ENCODE measurements around the gene CDK2AP2.
"Not testable (repeated sequence)": the region's sequence is repeated elsewhere in the genome, so short reads cannot be mapped to it uniquely, and the experiment has no call there.

CDK2AP2 gene

DNA sequence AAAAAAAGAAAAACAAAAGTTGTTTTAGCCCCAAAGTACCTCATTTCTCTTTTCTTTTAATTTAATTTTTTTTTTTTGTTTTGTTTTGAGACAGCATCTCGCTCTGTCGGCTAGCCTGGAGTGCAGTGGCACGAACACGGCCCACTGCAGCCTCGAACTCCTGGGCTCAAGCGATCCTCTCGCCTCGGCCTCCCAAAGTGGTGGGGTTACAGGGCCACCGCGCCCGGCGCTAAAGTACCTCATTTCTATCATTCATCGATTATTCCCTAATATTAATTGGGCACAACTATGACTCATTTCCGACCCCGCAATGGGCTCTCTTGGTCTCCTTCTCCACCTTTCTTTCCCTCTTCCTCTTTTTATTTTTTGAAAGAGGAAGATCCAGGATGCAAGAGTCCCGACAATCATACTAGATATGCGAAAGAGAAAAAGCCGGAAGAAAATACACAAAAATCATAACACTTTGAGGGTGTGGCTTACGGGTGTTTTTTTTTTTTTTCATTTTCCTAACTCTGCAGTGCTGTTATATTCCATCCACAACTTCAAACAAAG is 25.6 kb downstream of the CDK2AP2 start:
- Histone ChIP-seq H3K79me2 (ENCODE audit: insufficient read depth, low read length) (peaks cover 36% of the 10 kb centered on the region), H3K36me3 (ENCODE audit: insufficient read depth, low read length) (no peaks in the 10 kb centered on the region; the same call in 1 of the 2 replicates), H3K4me2 (ENCODE audit: low read depth, low read length, poor library complexity, severe bottlenecking) (peak overlapping the region; percentile 96), H3F3A (ENCODE audit: low read depth) (no peaks in the 10 kb centered on the region), H2AFZ (ENCODE audit: low read length) (peak overlapping the region; percentile 88), H4K20me1 (ENCODE audit: insufficient read depth, low read length, poor library complexity, severe bottlenecking) (peaks cover 9% of the 10 kb centered on the region), H3K9me2 (replicated peaks; ENCODE audit: low read depth, low read length) (no peaks in the 10 kb centered on the region), H3K9ac (ENCODE audit: low read depth, low read length, poor library complexity, severe bottlenecking) (peak overlapping the region; percentile 94), H3K27me3 (ENCODE audit: insufficient read depth, low read length, poor library complexity, severe bottlenecking) (no peaks in the 10 kb centered on the region), H3K4me1 (ENCODE audit: insufficient read depth, low read length, poor library complexity, severe bottlenecking) (peaks cover 30% of the 10 kb centered on the region), H3K9me3 (ENCODE audit: insufficient read depth, low read depth, low read length) (no peaks in the 10 kb centered on the region), H3K4me3 (ENCODE audit: low read length, poor library complexity, severe bottlenecking) (peak overlapping the region; percentile 82)
- TF ChIP-seq EZH2phosphoT487 (IDR thresholded peaks at IDR 0.05; ENCODE audit: borderline replicate concordance): no peak
- no peak for TF ChIP-seq CTCF (conservative IDR thresholded peaks at IDR 0.05; ENCODE audit: low read length)

GRCh38 chr11:67477344-67478050 is 30.5 kb downstream of the CDK2AP2 start:
- not testable (repeated sequence) for H3K27me3 ChIP-seq (ENCODE audit: insufficient read depth, low read length, poor library complexity, severe bottlenecking); H3K9me2 ChIP-seq (replicated peaks; ENCODE audit: low read depth, low read length); H3K36me3 ChIP-seq (ENCODE audit: insufficient read depth, low read length); H3F3A ChIP-seq (ENCODE audit: low read depth); H3K4me1 ChIP-seq (ENCODE audit: insufficient read depth, low read length, poor library complexity, severe bottlenecking); H4K20me1 ChIP-seq (ENCODE audit: insufficient read depth, low read length, poor library complexity, severe bottlenecking); H3K9me3 ChIP-seq (ENCODE audit: insufficient read depth, low read depth, low read length); H3K4me2 ChIP-seq (ENCODE audit: low read depth, low read length, poor library complexity, severe bottlenecking); H3K9ac ChIP-seq (ENCODE audit: low read depth, low read length, poor library complexity, severe bottlenecking); H3K79me2 ChIP-seq (ENCODE audit: insufficient read depth, low read length); H3K4me3 ChIP-seq (ENCODE audit: low read length, poor library complexity, severe bottlenecking); H2AFZ ChIP-seq (ENCODE audit: low read length)

DNA sequence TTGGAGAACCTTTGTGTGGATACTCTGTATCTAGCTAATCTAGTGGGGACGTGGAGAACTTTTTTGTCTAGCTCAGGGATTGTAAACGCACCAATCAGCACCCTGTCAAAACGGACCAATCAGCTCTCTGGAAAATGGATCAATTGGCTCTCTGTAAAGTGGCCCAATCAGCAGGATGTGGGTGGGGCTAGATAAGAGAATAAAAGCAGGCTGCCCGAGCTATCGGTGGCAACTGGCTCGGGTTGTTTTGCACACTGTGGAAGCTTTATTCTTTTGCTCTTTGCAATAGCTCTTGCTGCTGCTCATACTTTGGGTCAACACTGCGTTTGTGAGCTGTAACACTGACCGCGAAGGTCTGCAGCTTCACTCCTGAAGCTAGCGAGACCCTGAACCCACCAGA is 31.3 kb downstream of the CDK2AP2 start:
- H3K4me2 ChIP-seq (ENCODE audit: low read depth, low read length, poor library complexity, severe bottlenecking); H3K9me2 ChIP-seq (replicated peaks; ENCODE audit: low read depth, low read length); H3K4me3 ChIP-seq (ENCODE audit: low read length, poor library complexity, severe bottlenecking): not testable (repeated sequence)

DNA sequence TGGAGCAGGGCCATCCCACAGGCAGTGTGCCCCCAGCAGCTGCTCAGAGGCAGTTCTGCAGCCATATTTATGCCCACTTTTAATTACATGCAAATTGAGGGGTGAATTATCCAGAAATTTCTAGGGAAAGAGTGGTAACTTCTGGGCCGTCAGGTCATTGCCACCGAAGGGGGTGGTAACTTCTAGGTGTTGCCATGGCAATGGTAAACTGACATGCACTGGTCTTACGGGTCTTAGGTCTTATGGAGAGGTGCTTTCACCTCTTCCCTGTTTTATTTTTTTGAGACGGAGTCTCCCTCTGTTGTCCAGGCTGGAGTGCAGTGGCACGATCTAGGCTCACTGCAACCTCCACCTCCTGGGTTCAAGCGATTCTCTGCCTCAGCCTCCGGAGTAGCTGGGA is 35.1 kb downstream of the CDK2AP2 start:
- no peaks in the 10 kb centered on the region for H4K20me1 ChIP-seq (ENCODE audit: insufficient read depth, low read length, poor library complexity, severe bottlenecking)
- no peak overlapping the region for H2AFZ ChIP-seq (ENCODE audit: low read length)
- H3K9ac ChIP-seq (ENCODE audit: low read depth, low read length, poor library complexity, severe bottlenecking): no peak overlapping the region
- H3F3A ChIP-seq (ENCODE audit: low read depth): no peaks in the 10 kb centered on the region
- no peaks in the 10 kb centered on the region for H3K9me2 ChIP-seq (replicated peaks; ENCODE audit: low read depth, low read length)
- no peak overlapping the region for H3K4me3 ChIP-seq (ENCODE audit: low read length, poor library complexity, severe bottlenecking)
- TF ChIP-seq EZH2phosphoT487 (IDR thresholded peaks at IDR 0.05; ENCODE audit: borderline replicate concordance): no peak
- no peak for TF ChIP-seq CTCF (conservative IDR thresholded peaks at IDR 0.05; ENCODE audit: low read length)
- no peaks in the 10 kb centered on the region for H3K27me3 ChIP-seq (ENCODE audit: insufficient read depth, low read length, poor library complexity, severe bottlenecking)
- peaks cover 15% of the 10 kb centered on the region for H3K4me1 ChIP-seq (ENCODE audit: insufficient read depth, low read length, poor library complexity, severe bottlenecking)
- H3K36me3 ChIP-seq (ENCODE audit: insufficient read depth, low read length): no peaks in the 10 kb centered on the region
- H3K9me3 ChIP-seq (ENCODE audit: insufficient read depth, low read depth, low read length): no peaks in the 10 kb centered on the region
- H3K79me2 ChIP-seq (ENCODE audit: insufficient read depth, low read length): peaks cover 11% of the 10 kb centered on the region; the same call in 1 of the 2 replicates
- no peak overlapping the region for H3K4me2 ChIP-seq (ENCODE audit: low read depth, low read length, poor library complexity, severe bottlenecking)

More for the DNA sequence above, 31.3 kb downstream of the CDK2AP2 start:
- not testable (repeated sequence) for H3K27me3 ChIP-seq (ENCODE audit: insufficient read depth, low read length, poor library complexity, severe bottlenecking); H4K20me1 ChIP-seq (ENCODE audit: insufficient read depth, low read length, poor library complexity, severe bottlenecking); H3K79me2 ChIP-seq (ENCODE audit: insufficient read depth, low read length); H2AFZ ChIP-seq (ENCODE audit: low read length); H3F3A ChIP-seq (ENCODE audit: low read depth); H3K36me3 ChIP-seq (ENCODE audit: insufficient read depth, low read length); H3K9me3 ChIP-seq (ENCODE audit: insufficient read depth, low read depth, low read length); H3K9ac ChIP-seq (ENCODE audit: low read depth, low read length, poor library complexity, severe bottlenecking); H3K4me1 ChIP-seq (ENCODE audit: insufficient read depth, low read length, poor library complexity, severe bottlenecking)

All from Loucy (cell line).